GM19468 (cell line): ENCODE measurements around the gene ZNF618.
A peak's percentile ranks its signal among the peaks of the same experiment; 100 is the strongest.

Experiments
- ATAC-seq: cut with Tn5 transposase; IDR thresholded peaks from one replicate; pipeline ENCODE4 v1.9.1; 2021; ENCODE audit warnings: mild to moderate bottlenecking, moderate library complexity, moderate number of reproducible peaks; ENCODE audit not compliant: unreplicated experiment; ENCODE audit errors: extremely low read depth

ZNF618 gene

GRCh38 chr9:113876151-113876992 is at the start of gene ZNF618:
TSS of gene ZNF618 (plus strand) at chr9:113876309. CDS start at chr9:113876381, 72 bp downstream.
- ATAC-seq = no peak

GRCh38 chr9:113828221-113828620 is 47.9 kb upstream of the ZNF618 start:
- no peak for ATAC-seq

GRCh38 chr9:113837334-113837733 is 38.8 kb upstream of the ZNF618 start:
- no peak for ATAC-seq

- no peak for ATAC-seq
These were observed 34.0 kb upstream of the ZNF618 start for GRCh38 chr9:113842086-113842485.

- no peak for ATAC-seq
These were observed 31.6 kb upstream of the ZNF618 start for GRCh38 chr9:113844466-113844865.

GRCh38 chr9:113851359-113851758 is 24.8 kb upstream of the ZNF618 start:
- ATAC-seq = no peak

GRCh38 chr9:113851873-113852272 is 24.2 kb upstream of the ZNF618 start:
- ATAC-seq = no peak

- peak; percentile 39 for ATAC-seq
These were observed 22.8 kb upstream of the ZNF618 start for GRCh38 chr9:113853333-113853732.

- ATAC-seq = no peak
These were observed 21.8 kb upstream of the ZNF618 start for GRCh38 chr9:113854310-113854709.

- ATAC-seq = no peak
These were observed 18.2 kb upstream of the ZNF618 start for GRCh38 chr9:113857875-113858274.

- no peak for ATAC-seq
These were observed 17.8 kb upstream of the ZNF618 start for GRCh38 chr9:113858282-113858681.

- ATAC-seq = no peak
These were observed 12.8 kb upstream of the ZNF618 start for GRCh38 chr9:113863345-113863744.

GRCh38 chr9:113868501-113868900 is 7.6 kb upstream of the ZNF618 start:
- no peak for ATAC-seq

- ATAC-seq = no peak
These were observed 3.5 kb upstream of the ZNF618 start for GRCh38 chr9:113872485-113873143.

- no peak for ATAC-seq
These were observed 2.7 kb upstream of the ZNF618 start for GRCh38 chr9:113873446-113873845.

- no peak for ATAC-seq
These were observed 2.2 kb upstream of the ZNF618 start for GRCh38 chr9:113873926-113874325.

- no peak for ATAC-seq
These were observed 504 bp upstream of the ZNF618 start for GRCh38 chr9:113875459-113876150.

- no peak for ATAC-seq
These were observed 872 bp downstream of the ZNF618 start for GRCh38 chr9:113876993-113877368.

GRCh38 chr9:113879318-113879717 is 3.2 kb downstream of the ZNF618 start:
- no peak for ATAC-seq

- no peak for ATAC-seq
These were observed 3.8 kb downstream of the ZNF618 start for GRCh38 chr9:113879911-113880310.

GRCh38 chr9:113882181-113882580 is 6.1 kb downstream of the ZNF618 start:
- ATAC-seq = no peak
